ENCODE measurements around the gene SYT6.
A peak's percentile ranks its signal among the peaks of the same experiment; 100 is the strongest.

The SYT6 gene

DNA sequence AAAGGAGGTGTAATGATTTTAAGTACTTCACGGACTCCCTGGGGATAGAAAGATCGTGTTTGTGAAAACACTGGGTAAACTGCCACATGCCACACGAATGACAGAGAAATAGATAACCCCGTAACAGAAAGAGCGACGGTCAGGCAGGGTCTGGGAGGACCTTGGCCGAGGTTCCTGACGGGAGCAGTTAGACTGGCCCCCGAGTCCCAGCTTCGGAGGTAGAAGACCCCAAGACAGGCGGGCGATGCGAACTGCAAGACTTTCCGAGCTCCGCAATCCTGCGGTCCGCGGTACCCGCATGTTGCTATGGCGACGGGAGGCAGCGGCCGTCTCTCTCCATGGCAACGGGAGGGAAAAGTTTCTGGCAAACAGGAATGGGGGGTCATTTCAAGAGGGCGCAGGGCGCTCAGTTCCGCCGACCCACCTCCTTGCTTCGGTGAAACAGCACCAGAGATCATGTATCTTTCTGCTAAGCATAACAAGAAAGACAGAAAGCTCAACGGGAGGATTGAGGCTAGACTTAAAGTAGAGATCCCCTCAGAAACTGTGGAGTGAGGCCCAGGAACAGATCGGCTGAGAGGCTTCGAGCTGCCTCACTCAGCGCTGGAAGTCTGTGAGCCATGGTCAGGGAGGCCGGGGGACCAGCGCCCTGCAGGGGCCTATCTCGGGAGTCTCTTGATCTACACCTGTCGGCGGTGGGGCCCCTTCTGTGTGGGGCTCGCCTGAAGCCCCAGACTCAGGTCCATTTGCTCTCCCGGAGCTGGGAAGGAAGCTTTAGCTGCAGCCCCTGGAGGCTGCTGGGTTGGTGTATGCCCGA lies 685 bp upstream of the SYT6 start:
- ChIA-PET POLR2A (no interaction called here), CTCF (no interaction called here)
- no peak for TF ChIP-seq CTBP1 (IDR thresholded peaks at IDR 0.05; ENCODE audit: borderline replicate concordance)
- TF ChIP-seq NFRKB (IDR thresholded peaks at IDR 0.05), result no peak
- TF ChIP-seq SUZ12 (IDR thresholded peaks at IDR 0.05), result no peak
- TF ChIP-seq ZNF384 (IDR thresholded peaks at IDR 0.05), result no peak
- TF ChIP-seq HDGF (IDR thresholded peaks at IDR 0.05; ENCODE audit: borderline replicate concordance), result no peak
- TF ChIP-seq ARNT (IDR thresholded peaks at IDR 0.05), result no peak
- no peak; the same call in 1 of the 2 replicates for TF ChIP-seq L3MBTL2 (conservative IDR thresholded peaks at IDR 0.05)
- no peak for TF ChIP-seq TARDBP (IDR thresholded peaks at IDR 0.05)
- TF ChIP-seq, protein P1, sequence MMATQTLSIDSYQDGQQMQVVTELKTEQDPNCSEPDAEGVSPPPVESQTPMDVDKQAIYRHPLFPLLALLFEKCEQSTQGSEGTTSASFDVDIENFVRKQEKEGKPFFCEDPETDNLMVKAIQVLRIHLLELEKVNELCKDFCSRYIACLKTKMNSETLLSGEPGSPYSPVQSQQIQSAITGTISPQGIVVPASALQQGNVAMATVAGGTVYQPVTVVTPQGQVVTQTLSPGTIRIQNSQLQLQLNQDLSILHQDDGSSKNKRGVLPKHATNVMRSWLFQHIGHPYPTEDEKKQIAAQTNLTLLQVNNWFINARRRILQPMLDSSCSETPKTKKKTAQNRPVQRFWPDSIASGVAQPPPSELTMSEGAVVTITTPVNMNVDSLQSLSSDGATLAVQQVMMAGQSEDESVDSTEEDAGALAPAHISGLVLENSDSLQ (IDR thresholded peaks at IDR 0.05), result no peak
- TF ChIP-seq LEF1 (IDR thresholded peaks at IDR 0.05; ENCODE audit: borderline replicate concordance), result no peak
- no peak for TF ChIP-seq SP1 (IDR thresholded peaks at IDR 0.05)
- TF ChIP-seq FOXK2 (IDR thresholded peaks at IDR 0.05), result no peak
- no peak for TF ChIP-seq FOXA1 (IDR thresholded peaks at IDR 0.05)
- TF ChIP-seq BHLHE40 (IDR thresholded peaks at IDR 0.05; ENCODE audit: borderline replicate concordance), result no peak
- no peak for TF ChIP-seq ELF4 (IDR thresholded peaks at IDR 0.05)
- no peak for TF ChIP-seq FOXM1 (IDR thresholded peaks at IDR 0.05; ENCODE audit: borderline replicate concordance)
- DNase-seq (ENCODE audit: extremely low spot score), result peak; percentile 47

DNA sequence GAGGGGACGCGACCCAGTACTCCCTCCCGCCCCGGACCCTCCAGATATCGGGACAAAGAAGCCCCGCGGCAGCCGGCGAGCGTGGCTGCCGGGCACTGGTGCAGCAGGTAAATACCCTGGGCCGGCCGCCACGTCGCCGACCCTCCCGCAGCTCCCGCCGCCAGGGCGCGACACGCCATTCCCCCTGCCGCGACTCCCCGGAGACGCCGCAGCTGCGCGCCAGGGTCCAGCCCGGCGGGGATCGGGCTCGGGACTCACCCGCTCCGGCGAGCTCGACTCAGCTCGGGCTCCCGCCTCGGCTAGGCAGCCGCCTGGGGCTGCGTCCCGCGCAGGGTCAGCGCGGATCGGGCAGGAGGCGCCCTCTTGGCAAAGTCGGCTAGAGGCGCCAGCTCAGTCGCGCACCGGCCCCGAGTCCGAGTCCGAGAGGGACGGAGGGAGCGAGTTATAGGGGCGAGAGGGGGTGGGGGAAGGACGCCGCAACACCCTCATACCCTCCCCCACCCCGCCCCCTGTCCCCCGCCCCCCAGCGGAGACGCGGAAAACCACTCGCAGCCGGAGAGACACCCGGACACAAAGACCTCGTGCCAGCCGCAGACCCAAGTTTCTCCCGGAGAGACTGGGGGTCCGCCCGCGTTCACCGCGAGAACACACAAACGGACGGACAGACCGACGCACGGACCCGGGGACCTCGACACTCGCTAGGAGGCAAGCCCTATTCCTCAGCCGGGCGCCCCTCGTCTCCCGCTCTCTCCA lies 985 bp downstream of the SYT6 start:
- DNase-seq (ENCODE audit: extremely low spot score), result peak; percentile 76
- CTCF ChIA-PET, result interaction anchor here (0.6 to 1.5 kb wide), 4 partner anchors 11 to 174 kb away, joined by 3 to 12 read pairs (median 3); partner anchors contain the start of gene OLFML3
- peak; percentile 71 for TF ChIP-seq L3MBTL2 (conservative IDR thresholded peaks at IDR 0.05)
- no peak for TF ChIP-seq SUZ12 (IDR thresholded peaks at IDR 0.05)
- TF ChIP-seq ELF4 (IDR thresholded peaks at IDR 0.05), result no peak
- no peak for TF ChIP-seq FOXM1 (IDR thresholded peaks at IDR 0.05; ENCODE audit: borderline replicate concordance)
- TF ChIP-seq NFRKB (IDR thresholded peaks at IDR 0.05), result no peak
- POLR2A ChIA-PET, result no interaction called here

DNA sequence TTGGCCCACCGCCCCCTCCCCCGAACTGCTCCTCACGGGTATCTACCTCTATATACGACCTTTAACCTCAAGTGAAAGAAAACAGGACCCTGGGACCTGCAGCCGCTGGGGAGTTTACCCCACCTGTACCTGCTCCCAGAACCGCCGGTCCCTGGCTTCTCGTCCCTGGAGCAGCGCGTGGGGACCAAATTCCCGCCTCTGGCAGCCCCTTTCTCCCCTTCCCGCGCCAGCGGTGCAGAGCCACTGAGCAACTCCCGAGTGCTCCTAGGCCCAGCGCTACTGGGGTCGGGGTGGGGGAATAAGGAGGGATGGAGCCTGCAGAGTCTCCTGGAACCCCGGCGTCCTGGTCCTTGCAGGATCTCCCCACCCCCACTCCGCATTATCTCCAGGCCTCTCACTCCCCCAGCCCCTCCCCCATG lies 1.6 kb downstream of the SYT6 start:
- no peak for TF ChIP-seq SUZ12 (IDR thresholded peaks at IDR 0.05)
- TF ChIP-seq ELF4 (IDR thresholded peaks at IDR 0.05), result no peak
- CTCF ChIA-PET, result interaction anchor here (0.6 to 1.5 kb wide), 5 partner anchors 12 to 173 kb away, joined by 3 to 12 read pairs (median 3); partner anchors contain the start of gene OLFML3
- POLR2A ChIA-PET, result no interaction called here
- DNase-seq (ENCODE audit: extremely low spot score), result peak; percentile 19

DNA sequence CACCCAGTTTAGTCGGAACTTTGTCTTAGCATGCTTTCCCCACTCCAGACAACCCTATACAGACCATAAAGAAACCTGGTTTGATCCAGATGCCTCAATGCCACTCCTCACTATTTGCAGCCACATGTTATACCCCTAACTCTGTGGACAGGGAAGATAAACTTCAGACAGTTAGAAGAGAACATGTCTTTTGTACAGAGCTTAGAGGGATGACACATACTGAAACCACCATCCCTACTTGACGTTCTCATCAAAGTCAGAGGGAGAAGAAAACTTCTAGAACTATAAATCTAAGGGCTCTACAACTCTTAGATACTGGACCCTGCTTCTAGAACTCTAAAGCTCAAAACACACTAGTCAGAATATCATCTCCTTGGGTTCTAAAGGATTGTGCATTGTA lies 3.7 kb downstream of the SYT6 start:
- POLR2A ChIA-PET, result no interaction called here
- DNase-seq (ENCODE audit: extremely low spot score), result no peak
- TF ChIP-seq FOXM1 (IDR thresholded peaks at IDR 0.05; ENCODE audit: borderline replicate concordance) (no peak), CTBP1 (IDR thresholded peaks at IDR 0.05; ENCODE audit: borderline replicate concordance) (no peak), FOXK2 (IDR thresholded peaks at IDR 0.05) (no peak), ARNT (IDR thresholded peaks at IDR 0.05) (no peak), LEF1 (IDR thresholded peaks at IDR 0.05; ENCODE audit: borderline replicate concordance) (no peak)
- CTCF ChIA-PET, result no interaction called here

DNA sequence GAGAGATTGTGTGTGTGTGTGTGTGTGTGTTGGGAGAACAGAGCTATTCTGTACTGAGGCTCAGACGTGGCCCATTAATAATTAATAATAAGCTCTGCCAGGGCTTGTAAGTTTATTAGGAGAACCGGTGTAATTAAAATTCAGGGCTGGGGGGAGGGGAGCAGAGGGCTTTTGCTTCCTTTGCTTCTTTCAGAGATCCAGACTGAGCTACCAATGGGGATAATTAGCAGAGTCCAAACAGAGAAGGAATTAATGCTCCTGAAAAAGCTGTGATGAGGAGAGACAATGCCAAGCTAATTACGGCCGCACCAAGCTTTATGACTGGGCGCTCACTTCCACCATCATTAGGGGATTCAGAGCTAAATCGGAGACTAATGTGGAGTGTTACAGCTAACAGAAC lies 4.5 kb downstream of the SYT6 start:
- POLR2A ChIA-PET, result no interaction called here
- DNase-seq (ENCODE audit: extremely low spot score), result no peak
- CTCF ChIA-PET, result no interaction called here
- no peak for TF ChIP-seq LEF1 (IDR thresholded peaks at IDR 0.05; ENCODE audit: borderline replicate concordance)
- TF ChIP-seq ARNT (IDR thresholded peaks at IDR 0.05), result no peak
- TF ChIP-seq SP1 (IDR thresholded peaks at IDR 0.05), result no peak
- no peak for TF ChIP-seq L3MBTL2 (conservative IDR thresholded peaks at IDR 0.05)
- TF ChIP-seq SUZ12 (IDR thresholded peaks at IDR 0.05), result no peak
- no peak for TF ChIP-seq HDGF (IDR thresholded peaks at IDR 0.05; ENCODE audit: borderline replicate concordance)
- TF ChIP-seq FOXK2 (IDR thresholded peaks at IDR 0.05), result no peak
- TF ChIP-seq CTBP1 (IDR thresholded peaks at IDR 0.05; ENCODE audit: borderline replicate concordance), result no peak
- no peak for TF ChIP-seq FOXA1 (IDR thresholded peaks at IDR 0.05)
- TF ChIP-seq ELF4 (IDR thresholded peaks at IDR 0.05), result no peak
- no peak for TF ChIP-seq BHLHE40 (IDR thresholded peaks at IDR 0.05; ENCODE audit: borderline replicate concordance)
- TF ChIP-seq TARDBP (IDR thresholded peaks at IDR 0.05), result no peak
- TF ChIP-seq NFRKB (IDR thresholded peaks at IDR 0.05), result no peak
- TF ChIP-seq ZNF384 (IDR thresholded peaks at IDR 0.05), result no peak

DNA sequence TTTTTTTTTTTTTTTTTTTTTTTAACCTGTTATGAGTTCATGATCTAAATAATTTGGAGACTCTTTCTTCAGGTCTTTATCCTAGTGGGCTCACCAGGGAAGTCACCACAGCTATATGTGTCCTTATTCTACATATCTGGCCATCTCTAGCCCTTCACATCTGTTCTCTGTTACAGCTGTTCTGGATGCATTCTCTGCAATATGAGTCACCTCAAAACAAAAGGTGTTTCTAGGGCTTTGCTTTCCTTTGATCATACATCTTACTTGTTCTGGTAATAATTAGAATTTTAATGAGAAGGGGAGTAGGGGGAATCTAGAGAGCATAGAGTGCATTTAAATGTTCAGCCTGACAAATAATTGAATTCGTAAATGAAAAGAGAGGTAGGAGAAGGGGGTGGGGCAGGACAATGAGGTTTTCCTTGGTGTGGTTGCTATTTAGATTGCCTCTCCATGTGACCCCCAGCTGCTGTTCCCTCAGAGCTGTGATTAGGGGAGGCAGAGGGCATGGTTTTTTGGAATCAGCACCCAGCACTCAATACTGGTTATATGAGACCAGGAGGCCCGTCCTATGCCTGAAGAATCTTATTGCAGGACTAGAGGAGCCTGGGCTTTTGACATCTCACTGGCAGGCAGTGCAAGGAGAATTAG lies 8.0 kb downstream of the SYT6 start:
- TF ChIP-seq TARDBP (IDR thresholded peaks at IDR 0.05), result no peak
- TF ChIP-seq, protein P1 (IDR thresholded peaks at IDR 0.05), result no peak
- no peak for TF ChIP-seq FOXM1 (IDR thresholded peaks at IDR 0.05; ENCODE audit: borderline replicate concordance)
- TF ChIP-seq BHLHE40 (IDR thresholded peaks at IDR 0.05; ENCODE audit: borderline replicate concordance), result no peak
- no peak for TF ChIP-seq ARNT (IDR thresholded peaks at IDR 0.05)
- no peak for TF ChIP-seq ZNF384 (IDR thresholded peaks at IDR 0.05)
- TF ChIP-seq FOXK2 (IDR thresholded peaks at IDR 0.05), result no peak
- no peak for TF ChIP-seq FOXA1 (IDR thresholded peaks at IDR 0.05)
- POLR2A ChIA-PET, result no interaction called here
- DNase-seq (ENCODE audit: extremely low spot score), result no peak
- CTCF ChIA-PET, result interaction anchor here (0.6 kb wide), 1 partner anchor 25 kb away, joined by 3 read pairs; no protein-coding TSS in a partner anchor

Measured in HEK293T (cell line).